Endothelial cell of umbilical vein (primary cell): ENCODE data around the gene CYTH1. TPM values are rescaled to one million over a fixed set of nuclear protein-coding genes. Genes with fewer than 3 reads are reported as not detected.

ENCODE experiments used
- BruUV-seq: library from RNA; stranded (reverse); fragments of 400-500 nt; replicated peaks from 2 replicates; lab custom pipeline; 2021; lab: Mats Ljungman, UMichigan
- CTCF ChIA-PET: fragments of 300-600, 350-600 bp; sonication (Branson Sonifier 250); formaldehyde crosslinking; loops from one replicate; lab custom pipeline; 2021; ENCODE audit warnings: antibody characterized with exemption, inconsistent platforms; lab: Charles Lee
- POLR2A ChIA-PET: fragments of 300-600, 350-600 bp; sonication (Branson Sonifier 250); formaldehyde crosslinking; loops from one replicate; lab custom pipeline; 2021; ENCODE audit warnings: antibody characterized with exemption, inconsistent platforms; lab: Charles Lee
- DNase-seq: peaks from one replicate; pipeline ENCODE4 v3.0.0-alpha.2; 2011; ENCODE audit warnings: low read depth, low spot score
- FAIRE-seq: peaks from 2 replicates; lab custom pipeline; 2011; peaks lifted over from hg19 to GRCh38; lab: Jason Lieb, UNC
- H2AFZ ChIP-seq: 2 replicates; pipeline ENCODE4 v1.6.0; 2012; ENCODE audit warnings: low read depth, low read length, control low read depth, inconsistent platforms
- H3K27ac ChIP-seq: 2 replicates; pipeline ENCODE4 v1.5.1; 2011; ENCODE audit warnings: low read depth, mild to moderate bottlenecking, control low read depth, low read length, moderate library complexity; ENCODE audit not compliant: insufficient read depth
- H3K27me3 ChIP-seq, 2 experiments: 2 replicates each; pipeline versions ENCODE4 v1.6.0 to v1.6.1; 2011; ENCODE audit warnings: low read length in 2 of 2, mixed read lengths in 1 of 2; ENCODE audit not compliant: control insufficient read depth in 2 of 2, insufficient read depth in 2 of 2
- H3K36me3 ChIP-seq, 2 experiments: 2 replicates in 1 of 2; 3 replicates in 1 of 2; pipeline ENCODE4 v1.5.1; 2011; ENCODE audit warnings: low read length in 2 of 2, mild to moderate bottlenecking in 1 of 2, moderate library complexity in 1 of 2; ENCODE audit not compliant: control insufficient read depth in 2 of 2, insufficient read depth in 2 of 2; ENCODE audit errors: extremely low read depth in 1 of 2
- H3K4me1 ChIP-seq: 3 replicates; pipeline ENCODE4 v1.5.1; 2011; ENCODE audit warnings: mild to moderate bottlenecking, low read length; ENCODE audit not compliant: control insufficient read depth, insufficient read depth; ENCODE audit errors: extremely low read depth
- H3K4me2 ChIP-seq: 2 replicates; pipeline ENCODE4 v1.6.1; 2011; ENCODE audit warnings: low read length, control low read depth, mixed read lengths; ENCODE audit not compliant: insufficient read depth
- H3K4me3 ChIP-seq, 3 experiments: fragments of 200-600 bp in 1 of 3; sonication (generic), shearing (Covaris generic) in 1 of 3; replicated peaks in 1 of 3; 2 replicates each; pipeline ENCODE4 v1.5.1; 2011 to 2016; ENCODE audit warnings: control low read depth in 3 of 3, low read length in 3 of 3, mild to moderate bottlenecking in 2 of 3, inconsistent platforms in 1 of 3, low read depth in 1 of 3, moderate library complexity in 1 of 3; ENCODE audit not compliant: insufficient read depth in 1 of 3
- H3K79me2 ChIP-seq: 2 replicates; pipeline ENCODE4 v1.6.0; 2012; ENCODE audit warnings: low read length, inconsistent platforms; ENCODE audit not compliant: control insufficient read depth, insufficient read depth
- H3K9ac ChIP-seq: replicated peaks from 2 replicates; pipeline ENCODE3; 2011; ENCODE audit warnings: low read length, control low read depth; ENCODE audit not compliant: insufficient read depth; ENCODE audit errors: extremely low read depth
- H3K9me1 ChIP-seq: replicated peaks from 3 replicates; pipeline ENCODE4 v1.6.0; 2011; ENCODE audit warnings: mild to moderate bottlenecking, low read length; ENCODE audit not compliant: control insufficient read depth, insufficient read depth; ENCODE audit errors: extremely low read depth
- H3K9me3 ChIP-seq: replicated peaks from 2 replicates; pipeline ENCODE4 v1.5.1; 2012; ENCODE audit warnings: low read length, inconsistent platforms; ENCODE audit not compliant: control insufficient read depth, insufficient read depth
- H4K20me1 ChIP-seq: replicated peaks from 2 replicates; pipeline ENCODE3; 2011; ENCODE audit warnings: mild to moderate bottlenecking, low read length; ENCODE audit not compliant: control insufficient read depth, insufficient read depth; ENCODE audit errors: extremely low read depth
- CTCF ChIP-seq, 2 donors: IDR thresholded peaks; 1 replicate in 1 of 2; 2 replicates in 1 of 2; pipeline ENCODE4 v1.5.1; 2011; ENCODE audit warnings: low read length in 2 of 2, mild to moderate bottlenecking in 2 of 2, moderate library complexity in 2 of 2, control low read depth in 1 of 2, inconsistent platforms in 1 of 2, low read depth in 1 of 2; ENCODE audit not compliant: insufficient read depth in 1 of 2; ENCODE audit errors: extremely low read depth in 1 of 2
- EZH2 ChIP-seq: IDR thresholded peaks from 2 replicates; pipeline ENCODE4 v1.6.1; 2012; ENCODE audit warnings: borderline replicate concordance, low read depth, mild to moderate bottlenecking, moderate library complexity, low read length, inconsistent platforms; ENCODE audit not compliant: severe bottlenecking
- FOS ChIP-seq: IDR thresholded peaks from 2 replicates; pipeline ENCODE4 v1.6.1; 2011; ENCODE audit warnings: mild to moderate bottlenecking, low read length, moderate library complexity, borderline replicate concordance; ENCODE audit not compliant: insufficient read depth
- GATA2 ChIP-seq: IDR thresholded peaks from 2 replicates; pipeline ENCODE4 v1.7.0; 2011; ENCODE audit warnings: low read depth, mild to moderate bottlenecking, moderate library complexity, mixed read lengths, low read length; ENCODE audit not compliant: insufficient read length, insufficient read depth
- JUN ChIP-seq: IDR thresholded peaks from 2 replicates; pipeline ENCODE4 v1.6.1; 2011; ENCODE audit warnings: borderline replicate concordance, low read depth; ENCODE audit not compliant: insufficient read length, insufficient read depth
- POLR2A ChIP-seq: IDR thresholded peaks from 2 replicates; pipeline ENCODE4 v1.6.1; 2012; ENCODE audit warnings: low read depth, mild to moderate bottlenecking, control low read depth, low read length
- dilution Hi-C: fragments of 300-500 bp; cut with MboI; formaldehyde crosslinking; loops from one replicate; pipeline ENCODE4 v1.15.0; 2019; ENCODE audit warnings: low sequenced_read_pairs; ENCODE audit not compliant: extremely low pct_ligation_motif_present
- intact Hi-C: fragments of 100-400 bp; cut with micrococcal nuclease; formaldehyde crosslinking; loops from one replicate; pipeline ENCODE4 v1.10.0; 2022
- polyA plus RNA-seq, 4 experiments: library from polyadenylated mRNA; depleted of rRNA in 3 of 4; stranded (reverse) in 3 of 4; unstranded in 1 of 4; fragments of >200 nt; gene quantifications; 2 replicates each; pipeline versions ENCODE4 v1.2.1 to v1.2.3, GENCODE V29; 2011 to 2012; ENCODE audit warnings: missing spikeins in 1 of 4
- total RNA-seq: library from RNA; stranded (reverse); gene quantifications from 2 replicates; pipeline ENCODE4 v1.2.3, GENCODE V29; 2021

Gene CYTH1
- total and polyA plus RNA-seq, 2 donors (not counting 3 experiments of a cell fraction or from before 2014, with no cell fraction given): 35.9 to 49.9 TPM

GRCh38 chr17:78669256-78669974, 112.7 kb downstream of the CYTH1 start:
- Histone ChIP-seq H3K27me3 (no peaks in the 10 kb centered on the region), H4K20me1 (no peaks in the 10 kb centered on the region), H3K4me1 (peaks cover 24% of the 10 kb centered on the region), H3K9ac (no peak overlapping the region), H3K27ac (no peak overlapping the region), H2AFZ (no peak overlapping the region), H3K4me2 (no peak overlapping the region), H3K4me3 (no peak overlapping the region), H3K9me1 (no peaks in the 10 kb centered on the region), H3K79me2 (no peaks in the 10 kb centered on the region), H3K36me3 (peaks cover 3 to 8% of the 10 kb centered on the region in 2 experiments), H3K9me3 (no peaks in the 10 kb centered on the region)
- FAIRE-seq: no peak
- dilution Hi-C loops (no loop called here), intact Hi-C loops (no loop called here)
- CTCF ChIA-PET: interaction anchor here (0.6 kb wide), 1 partner anchor 39 kb away, joined by 3 read pairs; no protein-coding TSS in a partner anchor
- POLR2A ChIA-PET: no interaction called here
- TF ChIP-seq FOS (no peak), GATA2 (no peak)
- BruUV-seq: no TSS peak
- no peak for DNase-seq

GRCh38 chr17:78668847-78669246, 113.2 kb downstream of the CYTH1 start:
- intact Hi-C loops: no loop called here

More at GRCh38 chr17:78668847-78669246, 113.2 kb downstream of the CYTH1 start:
- Histone ChIP-seq H3K36me3 (peaks cover 2 to 6% of the 10 kb centered on the region in 2 experiments), H3K79me2 (no peaks in the 10 kb centered on the region), H3K27ac (no peak overlapping the region), H3K4me2 (no peak overlapping the region), H3K9ac (no peak overlapping the region), H3K4me3 (no peak overlapping the region), H3K27me3 (no peaks in the 10 kb centered on the region), H3K4me1 (peaks cover 24% of the 10 kb centered on the region), H2AFZ (no peak overlapping the region), H4K20me1 (no peaks in the 10 kb centered on the region), H3K9me1 (no peaks in the 10 kb centered on the region), H3K9me3 (no peaks in the 10 kb centered on the region)
- POLR2A ChIA-PET: no interaction called here
- TF ChIP-seq CTCF (IDR thresholded peaks at IDR 0.05; ENCODE audit: extremely low read depth in 1 of 2, insufficient read depth in 1 of 2, low read depth in 1 of 2, low read length in 2 of 2) (no peak), JUN (no peak), EZH2 (no peak), POLR2A (no peak)
- no peak for DNase-seq
- CTCF ChIA-PET: interaction anchor here (0.6 kb wide), 1 partner anchor 40 kb away, joined by 3 read pairs; no protein-coding TSS in a partner anchor
- no peak for FAIRE-seq
- BruUV-seq: no TSS peak
- dilution Hi-C loops: no loop called here
